Thyroid gland (tissue), 4 donors: Measurements from ENCODE around the gene DOCK6.

Experiments used
- CTCF ChIP-seq, 6 experiments: fragments of 200-600 bp in 3 of 6; fragments of 450-650 bp in 3 of 6; sonication (generic) in 3 of 6; IDR thresholded peaks; one replicate each; pipeline ENCODE4 v1.5.1; 2016 to 2019; ENCODE audit warnings: antibody characterized with exemption in 6 of 6, mild to moderate bottlenecking in 2 of 6, inconsistent platforms in 1 of 6, moderate library complexity in 1 of 6
- POLR2A ChIP-seq, 2 donors: fragments of 450-650 bp; IDR thresholded peaks; one replicate each; pipeline ENCODE4 v1.6.1; 2017; ENCODE audit warnings: antibody characterized with exemption in 2 of 2, mild to moderate bottlenecking in 2 of 2, moderate library complexity in 1 of 2

DNA sequence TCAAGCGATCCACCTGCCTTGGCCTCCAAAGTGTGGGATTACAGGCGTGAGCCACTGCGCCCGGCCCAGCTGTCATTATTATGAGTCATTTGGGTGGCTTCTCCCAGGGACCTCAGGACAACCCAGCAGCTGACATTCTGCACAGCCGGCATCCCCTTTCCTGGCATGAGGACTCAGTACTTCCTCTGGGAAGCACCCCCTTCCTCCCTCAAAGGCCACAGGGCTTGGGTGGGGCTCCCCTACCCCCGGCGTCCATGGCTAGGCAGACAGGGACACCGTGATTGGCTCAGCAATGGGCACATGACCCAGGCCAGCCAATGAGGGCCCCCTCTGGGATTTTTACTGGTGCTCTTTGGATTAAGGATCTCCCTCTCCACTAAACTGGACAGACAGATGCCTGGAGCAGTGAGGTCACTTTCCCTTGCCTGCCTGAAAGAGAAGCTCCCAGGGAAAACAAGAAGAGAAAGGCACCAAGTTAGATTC lies 71.0 kb downstream of the DOCK6 start:
- no peak for TF ChIP-seq POLR2A (IDR thresholded peaks at IDR 0.05)
- TF ChIP-seq CTCF (IDR thresholded peaks at IDR 0.05): no peak
